ENCODE results near the gene DCAKD.

DNA sequence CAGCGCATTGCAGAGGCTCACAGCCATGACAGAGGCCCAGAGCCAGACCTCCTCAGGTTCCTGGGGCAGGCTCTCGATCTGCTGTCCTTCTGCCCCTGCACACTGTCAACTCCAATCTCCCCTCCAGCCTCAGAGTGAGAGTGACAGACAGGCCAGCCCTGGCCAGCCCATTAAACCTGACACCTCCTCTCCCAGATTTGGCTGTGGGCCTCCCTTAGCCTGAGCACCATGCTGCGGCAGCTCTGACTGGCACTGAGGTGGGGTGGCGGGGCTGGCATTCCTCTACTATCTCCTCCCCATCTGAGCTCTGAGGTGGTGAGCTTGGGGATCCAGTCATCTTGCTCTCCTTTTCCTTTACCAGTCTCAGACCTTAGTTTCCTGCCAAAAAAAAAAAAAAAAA lies 67.9 kb downstream of the DCAKD start:
- no peak for TF ChIP-seq CTCF (conservative IDR thresholded peaks at IDR 0.05)
- TF ChIP-seq ZFX (IDR thresholded peaks at IDR 0.05): no peak

Data from C4-2B (cell line).